Endodermal cell (in vitro differentiated cells): ENCODE results near the gene ZNF595. TPM values are rescaled to one million over a fixed set of nuclear protein-coding genes. Genes with fewer than 3 reads are reported as not detected.
"Not testable (repeated sequence)": the region's sequence is repeated elsewhere in the genome, so short reads cannot be mapped to it uniquely, and the experiment has no call there.

ENCODE experiments used
- DNase-seq: peaks from one replicate; pipeline ENCODE4 v3.0.0-alpha.2; 2017
- H3K27ac ChIP-seq: 2 replicates; pipeline ENCODE4 v1.5.1; 2013; ENCODE audit warnings: mild to moderate bottlenecking, low read depth, low read length, moderate library complexity
- H3K27me3 ChIP-seq: 2 replicates; pipeline ENCODE4 v1.6.1; 2013; ENCODE audit warnings: mild to moderate bottlenecking, low read length, moderate library complexity; ENCODE audit not compliant: insufficient read depth, control insufficient read depth, poor library complexity, severe bottlenecking
- H3K36me3 ChIP-seq: 2 replicates; pipeline ENCODE4 v1.7.0; 2013; ENCODE audit warnings: mild to moderate bottlenecking, low read length, moderate library complexity; ENCODE audit not compliant: control insufficient read depth, insufficient read depth
- H3K4me1 ChIP-seq: one replicate; pipeline ENCODE4 v1.7.0; 2013; ENCODE audit warnings: low read length; ENCODE audit not compliant: control insufficient read depth, insufficient read depth
- H3K4me3 ChIP-seq: 2 replicates; pipeline ENCODE4 v1.5.1; 2013; ENCODE audit warnings: mild to moderate bottlenecking, low read length, moderate library complexity
- H3K9ac ChIP-seq: 2 replicates; pipeline ENCODE4 v1.6.1; 2013; ENCODE audit warnings: mild to moderate bottlenecking, low read length, moderate library complexity; ENCODE audit not compliant: poor library complexity, severe bottlenecking; ENCODE audit errors: extremely low read depth
- H3K9me3 ChIP-seq: 2 replicates; pipeline ENCODE4 v1.6.1; 2013; ENCODE audit warnings: mild to moderate bottlenecking, low read length, moderate library complexity; ENCODE audit not compliant: control insufficient read depth
- H3K27ac Mint-ChIP-seq: 2 replicates; pipeline ENCODE4 v1.8.0; 2020; ENCODE audit warnings: mixed read lengths
- H3K27me3 Mint-ChIP-seq: 2 replicates; pipeline ENCODE4 v1.8.0; 2021; ENCODE audit warnings: mild to moderate bottlenecking, mixed read lengths; ENCODE audit not compliant: insufficient read depth
- H3K36me3 Mint-ChIP-seq: 2 replicates; pipeline ENCODE4 v1.8.0; 2020; ENCODE audit warnings: low read depth, mixed read lengths
- H3K4me1 Mint-ChIP-seq: 2 replicates; pipeline ENCODE4 v1.8.0; 2020; ENCODE audit warnings: mixed read lengths
- H3K4me3 Mint-ChIP-seq: 2 replicates; pipeline ENCODE4 v1.8.0; 2020; ENCODE audit warnings: mild to moderate bottlenecking, moderate library complexity, mixed read lengths
- H3K9me3 Mint-ChIP-seq: 2 replicates; pipeline ENCODE4 v1.8.0; 2020; ENCODE audit warnings: mild to moderate bottlenecking, mixed read lengths
- WGBS, 2 experiments: methylation state at CpG; one replicate each; pipeline versions ENCODE4 v1.1.5 to v1.1.7; 2013; ENCODE audit warnings: missing lambda C conversion rate in 2 of 2, mixed read lengths in 1 of 2; ENCODE audit not compliant: insufficient coverage in 1 of 2, insufficient read length in 1 of 2; 5-methylcytosine and 5-hydroxymethylcytosine counted together
- total RNA-seq, 2 donors: library from RNA; stranded (reverse); fragmentation: NEBNext Ultra II Directional in 1 of 2; extraction: Animal tissue kit (Norgen Biotek cat#: 25700) in 1 of 2; gene quantifications; 2 replicates in 1 of 2; 3 replicates in 1 of 2; pipeline ENCODE4 v1.2.1, GENCODE V29; 2021

Gene ZNF595
- total RNA-seq, 2 donors from 2014 or later, result 10.7 to 26.7 TPM

DNA sequence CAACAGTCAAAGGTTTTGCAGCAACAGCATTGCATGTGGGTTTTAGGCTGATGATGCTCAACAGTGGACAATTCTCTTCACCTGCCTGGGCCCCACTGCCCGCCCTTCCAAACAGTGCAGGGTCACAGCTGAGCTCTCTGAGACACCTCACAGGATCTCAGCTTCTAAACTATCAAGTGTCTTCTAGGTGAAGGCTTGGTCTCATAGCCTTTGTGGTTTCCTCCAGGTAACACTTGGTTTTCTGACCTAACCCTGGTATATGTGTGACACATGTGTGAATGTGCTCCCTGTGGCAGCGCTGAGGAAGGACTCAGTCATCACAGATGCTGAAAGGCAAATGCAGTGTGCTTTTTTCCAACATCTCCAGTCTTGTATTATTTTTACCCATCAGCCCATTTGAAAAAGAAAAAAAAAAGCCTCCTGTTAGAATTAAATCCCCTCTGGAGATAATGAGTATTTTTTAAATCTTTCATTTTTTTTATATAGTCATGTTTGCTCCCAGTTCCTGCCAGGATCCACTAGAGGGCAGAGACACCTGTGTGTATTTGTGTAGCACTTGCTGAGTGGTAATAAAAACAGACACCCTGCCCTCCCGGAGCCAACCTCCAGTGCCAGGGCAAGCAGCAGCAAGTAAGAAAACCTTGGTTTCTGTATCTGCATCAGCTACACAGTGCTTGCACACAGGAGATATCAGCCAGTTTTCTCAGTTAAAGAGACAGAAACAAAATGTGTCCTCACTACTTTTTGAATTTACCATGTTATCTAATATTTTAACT, 24.2 kb upstream of the ZNF595 start:
- not testable (repeated sequence) for H3K27me3 Mint-ChIP-seq, H3K9me3 ChIP-seq, H3K36me3 ChIP-seq, H3K4me1 ChIP-seq, DNase-seq, H3K9ac ChIP-seq, H3K4me3 ChIP-seq, H3K4me3 Mint-ChIP-seq, H3K4me1 Mint-ChIP-seq, H3K27me3 ChIP-seq, H3K27ac ChIP-seq, H3K27ac Mint-ChIP-seq, H3K36me3 Mint-ChIP-seq
- WGBS, 2 experiments, result 75 to 97% methylated on average over 1 of the region's 3 CpGs
- H3K9me3 Mint-ChIP-seq, result peaks cover 12% of the 10 kb centered on the region

DNA sequence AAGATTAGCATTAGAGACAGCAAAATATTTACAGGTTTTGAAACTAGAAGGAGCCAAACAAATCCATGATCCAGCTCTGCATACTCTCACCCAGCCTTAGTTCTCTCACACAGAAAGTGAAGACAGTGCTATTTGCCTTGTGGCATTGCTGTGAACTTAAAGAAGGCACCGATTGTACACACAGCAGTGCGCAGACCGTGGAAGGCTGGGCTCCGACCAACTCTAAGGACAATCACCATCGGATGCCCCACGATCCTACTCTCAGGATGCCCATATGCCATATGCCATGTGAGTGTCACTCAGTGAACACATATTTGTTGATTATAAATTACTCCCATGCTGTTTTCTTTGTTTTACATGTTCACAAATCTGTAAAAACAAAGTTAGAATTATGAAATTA, 19.8 kb upstream of the ZNF595 start:
- H3K9me3 ChIP-seq, H3K9ac ChIP-seq, H3K27me3 ChIP-seq, H3K36me3 ChIP-seq, H3K27ac Mint-ChIP-seq, H3K4me1 Mint-ChIP-seq, H3K4me3 ChIP-seq, DNase-seq, H3K4me3 Mint-ChIP-seq, H3K27ac ChIP-seq, H3K36me3 Mint-ChIP-seq, H3K4me1 ChIP-seq, H3K27me3 Mint-ChIP-seq: not testable (repeated sequence)
- peaks cover 14% of the 10 kb centered on the region for H3K9me3 Mint-ChIP-seq
- WGBS, 2 experiments, result no CpG with 5 or more reads among the region's 6 CpGs

- H3K4me1 Mint-ChIP-seq, H3K36me3 Mint-ChIP-seq, H3K27ac Mint-ChIP-seq, H3K4me3 ChIP-seq, H3K27me3 Mint-ChIP-seq, H3K4me3 Mint-ChIP-seq, H3K9me3 ChIP-seq, DNase-seq, H3K4me1 ChIP-seq, H3K36me3 ChIP-seq, H3K27ac ChIP-seq, H3K9ac ChIP-seq, H3K27me3 ChIP-seq: not testable (repeated sequence)
- peaks cover 16% of the 10 kb centered on the region for H3K9me3 Mint-ChIP-seq
- 72 to 100% methylated on average over 1 to 4 of the region's 6 CpGs for WGBS, 2 experiments
Observed at GRCh38 chr4:36559-37415, 16.3 kb upstream of the ZNF595 start.

- not testable (repeated sequence) for H3K4me1 Mint-ChIP-seq, H3K36me3 ChIP-seq, H3K36me3 Mint-ChIP-seq, H3K27ac Mint-ChIP-seq, H3K27me3 ChIP-seq, H3K4me3 ChIP-seq, H3K4me1 ChIP-seq, DNase-seq, H3K27ac ChIP-seq, H3K27me3 Mint-ChIP-seq, H3K9me3 ChIP-seq, H3K9ac ChIP-seq, H3K4me3 Mint-ChIP-seq
- peaks cover 16% of the 10 kb centered on the region for H3K9me3 Mint-ChIP-seq
Observed at GRCh38 chr4:38202-38601, 14.9 kb upstream of the ZNF595 start.

GRCh38 chr4:43375-43774, 9.7 kb upstream of the ZNF595 start:
- H3K9me3 Mint-ChIP-seq, result peaks cover 16% of the 10 kb centered on the region
- not testable (repeated sequence) for DNase-seq, H3K27ac Mint-ChIP-seq, H3K27ac ChIP-seq, H3K4me3 ChIP-seq, H3K4me1 Mint-ChIP-seq, H3K36me3 ChIP-seq, H3K4me3 Mint-ChIP-seq, H3K9ac ChIP-seq, H3K36me3 Mint-ChIP-seq, H3K4me1 ChIP-seq, H3K27me3 Mint-ChIP-seq, H3K27me3 ChIP-seq
- peaks cover 15% of the 10 kb centered on the region for H3K9me3 ChIP-seq

DNA sequence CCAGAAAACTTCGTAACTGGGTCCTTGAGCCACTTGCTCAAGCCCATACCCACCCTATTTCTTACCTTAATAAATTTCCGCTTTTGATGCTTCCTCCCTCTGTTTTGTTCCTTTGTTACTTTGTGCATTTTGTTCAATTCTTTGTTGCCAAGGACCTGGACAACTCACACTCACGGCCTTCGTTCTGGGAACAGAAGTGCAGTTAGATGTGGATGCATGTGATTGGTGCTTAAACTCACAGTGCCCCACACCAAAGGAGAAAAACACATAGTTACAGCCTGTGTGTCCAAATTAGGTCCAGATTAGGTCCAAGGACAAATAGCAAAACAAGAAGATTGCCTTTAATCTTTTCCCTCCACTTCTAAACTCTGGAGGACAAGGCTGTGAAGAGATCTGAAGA, 1.9 kb upstream of the ZNF595 start:
- H3K4me1 ChIP-seq, H3K27me3 Mint-ChIP-seq, H3K9ac ChIP-seq, H3K4me1 Mint-ChIP-seq, H3K9me3 ChIP-seq, H3K27me3 ChIP-seq, H3K4me3 Mint-ChIP-seq, DNase-seq, H3K36me3 Mint-ChIP-seq, H3K36me3 ChIP-seq, H3K27ac ChIP-seq, H3K4me3 ChIP-seq, H3K27ac Mint-ChIP-seq: not testable (repeated sequence)
- 78% methylated on average over 1 of the region's 4 CpGs; no CpG with 5 or more reads in 1 of the 2 experiments for WGBS, 2 experiments
- peaks cover 11% of the 10 kb centered on the region for H3K9me3 Mint-ChIP-seq
